Suprapubic skin (tissue), 4 donors: Measurements from ENCODE around the gene EEFSEC. TPM values are rescaled to one million over a fixed set of nuclear protein-coding genes. Genes with fewer than 3 reads are reported as not detected.

Experiments used
- DNase-seq, 2 donors: peaks; one replicate each; pipeline ENCODE4 v3.0.0-alpha.2; 2019; ENCODE audit warnings: low spot score in 2 of 2
- H3K27ac ChIP-seq: fragments of 200-600 bp; sonication (generic); one replicate; pipeline ENCODE4 v1.5.1; 2019
- H3K27me3 ChIP-seq: fragments of 200-600 bp; sonication (generic); one replicate; pipeline ENCODE4 v1.5.1; 2019
- H3K36me3 ChIP-seq: fragments of 200-600 bp; sonication (generic); one replicate; pipeline ENCODE4 v1.5.1; 2019
- H3K4me1 ChIP-seq: fragments of 200-600 bp; sonication (generic); one replicate; pipeline ENCODE4 v1.5.1; 2019
- H3K4me3 ChIP-seq: fragments of 200-600 bp; sonication (generic); one replicate; pipeline ENCODE4 v1.5.1; 2019; ENCODE audit warnings: mild to moderate bottlenecking
- H3K9me3 ChIP-seq: fragments of 200-600 bp; sonication (generic); one replicate; pipeline ENCODE4 v1.5.1; 2019
- CTCF ChIP-seq, 2 donors: fragments of 200-600 bp in 1 of 2; fragments of 450-650 bp in 1 of 2; sonication (generic) in 1 of 2; IDR thresholded peaks; one replicate each; pipeline ENCODE4 v1.5.1; 2016 to 2019; ENCODE audit warnings: antibody characterized with exemption in 2 of 2, mild to moderate bottlenecking in 1 of 2, moderate library complexity in 1 of 2
- EP300 ChIP-seq: sonication (generic); formaldehyde crosslinking; IDR thresholded peaks from one replicate; pipeline ENCODE4 v1.6.1; 2017; ENCODE audit warnings: antibody characterized with exemption
- POLR2A ChIP-seq, 2 donors: fragments of 450-650 bp; IDR thresholded peaks; one replicate each; pipeline ENCODE4 v1.6.1; 2017; ENCODE audit warnings: antibody characterized with exemption in 2 of 2, mild to moderate bottlenecking in 2 of 2, moderate library complexity in 2 of 2
- POLR2AphosphoS5 ChIP-seq, 3 donors: sonication (generic); formaldehyde crosslinking; IDR thresholded peaks; one replicate each; pipeline ENCODE4 v1.6.1; 2017; ENCODE audit warnings: antibody characterized with exemption in 3 of 3
- WGBS: methylation state at CpG from one replicate; pipeline ENCODE4 v1.1.5; 2018; 5-methylcytosine and 5-hydroxymethylcytosine counted together
- total RNA-seq, 4 donors: library from RNA; depleted of rRNA; stranded (reverse); fragments of >200 nt; gene quantifications; one replicate each; pipeline ENCODE4 v1.1.0, GENCODE V29; 2016

EEFSEC gene
- total RNA-seq, 4 donors from 2014 or later = 14.3 to 19.4 (median 16.7) TPM

- 80% methylated on average over 6 of the region's 8 CpGs for WGBS
- H3K9me3 ChIP-seq = no peaks in the 10 kb centered on the region
- no peak overlapping the region for H3K27ac ChIP-seq
- no peak for DNase-seq
- H3K27me3 ChIP-seq = peaks cover 72% of the 10 kb centered on the region
- no peaks in the 10 kb centered on the region for H3K36me3 ChIP-seq
- TF ChIP-seq CTCF (IDR thresholded peaks at IDR 0.05) (no peak), EP300 (no peak), POLR2AphosphoS5 (IDR thresholded peaks at IDR 0.05) (no peak), POLR2A (IDR thresholded peaks at IDR 0.05) (no peak)
- H3K4me1 ChIP-seq = peaks cover 19% of the 10 kb centered on the region
- no peak overlapping the region for H3K4me3 ChIP-seq
These were observed 277.4 kb downstream of the EEFSEC start for GRCh38 chr3:128430731-128431130.

GRCh38 chr3:128431803-128432300 lies 278.6 kb downstream of the EEFSEC start:
- no peak overlapping the region for H3K27ac ChIP-seq
- H3K4me1 ChIP-seq = peaks cover 11% of the 10 kb centered on the region
- WGBS = 72% methylated on average over 13 of the region's 13 CpGs
- no peaks in the 10 kb centered on the region for H3K9me3 ChIP-seq
- H3K27me3 ChIP-seq = peaks cover 75% of the 10 kb centered on the region
- no peaks in the 10 kb centered on the region for H3K36me3 ChIP-seq
- H3K4me3 ChIP-seq = no peak overlapping the region
- TF ChIP-seq POLR2A (IDR thresholded peaks at IDR 0.05) = no peak
- TF ChIP-seq CTCF (IDR thresholded peaks at IDR 0.05) = no peak
- TF ChIP-seq EP300 = no peak
- no peak for TF ChIP-seq POLR2AphosphoS5 (IDR thresholded peaks at IDR 0.05)
- no peak for DNase-seq

GRCh38 chr3:128432301-128432970 lies 279.2 kb downstream of the EEFSEC start:
- Histone ChIP-seq H3K27ac (no peak overlapping the region), H3K36me3 (no peaks in the 10 kb centered on the region), H3K4me3 (peak overlapping the region; percentile 44), H3K9me3 (no peaks in the 10 kb centered on the region), H3K4me1 (peaks cover 11% of the 10 kb centered on the region), H3K27me3 (peaks cover 69% of the 10 kb centered on the region)
- TF ChIP-seq POLR2AphosphoS5 (IDR thresholded peaks at IDR 0.05) (no peak), POLR2A (IDR thresholded peaks at IDR 0.05) (no peak), CTCF (IDR thresholded peaks at IDR 0.05) (no peak), EP300 (no peak)
- DNase-seq = no peak
- WGBS = 26% methylated on average over 19 of the region's 43 CpGs

- H3K36me3 ChIP-seq = no peaks in the 10 kb centered on the region
- H3K27me3 ChIP-seq = peaks cover 61% of the 10 kb centered on the region
- peak overlapping the region; percentile 44 for H3K4me3 ChIP-seq
- peaks cover 11% of the 10 kb centered on the region for H3K4me1 ChIP-seq
- H3K9me3 ChIP-seq = no peaks in the 10 kb centered on the region
- no peak overlapping the region for H3K27ac ChIP-seq
- TF ChIP-seq EP300 (no peak), CTCF (IDR thresholded peaks at IDR 0.05) (no peak), POLR2A (IDR thresholded peaks at IDR 0.05) (no peak), POLR2AphosphoS5 (IDR thresholded peaks at IDR 0.05) (no peak)
- WGBS = 73% methylated on average over 7 of the region's 53 CpGs
- DNase-seq = no peak
These were observed 279.9 kb downstream of the EEFSEC start for GRCh38 chr3:128432971-128433836.

GRCh38 chr3:128433837-128434165 lies 280.5 kb downstream of the EEFSEC start:
- WGBS = 28% methylated on average over 2 of the region's 2 CpGs
- DNase-seq = no peak
- H3K4me1 ChIP-seq = peaks cover 11% of the 10 kb centered on the region
- no peaks in the 10 kb centered on the region for H3K36me3 ChIP-seq
- H3K9me3 ChIP-seq = no peaks in the 10 kb centered on the region
- TF ChIP-seq POLR2AphosphoS5 (IDR thresholded peaks at IDR 0.05) (no peak), POLR2A (IDR thresholded peaks at IDR 0.05) (no peak), CTCF (IDR thresholded peaks at IDR 0.05) (no peak), EP300 (no peak)
- no peak overlapping the region for H3K27ac ChIP-seq
- H3K4me3 ChIP-seq = no peak overlapping the region
- H3K27me3 ChIP-seq = peaks cover 57% of the 10 kb centered on the region
